Body of pancreas (tissue), 4 donors: ENCODE measurements around the gene DNAJB8. TPM values are rescaled to one million over a fixed set of nuclear protein-coding genes. Genes with fewer than 3 reads are reported as not detected.

Experiments used
- ATAC-seq: fragments of 150-250 bp; one replicate; pipeline ENCODE4 v1.9.1; 2016
- DNase-seq, 4 donors: peaks; one replicate each; pipeline ENCODE4 v3.0.0-alpha.2; 2019
- H3K27ac ChIP-seq, 4 donors: fragments of 200-600 bp; sonication (generic); 1 replicate in 3 of 4; 2 replicates in 1 of 4; pipeline versions ENCODE4 v1.5.1 to v1.6.1; 2016 to 2019; ENCODE audit warnings: mild to moderate bottlenecking in 1 of 4, mixed read lengths in 1 of 4, moderate library complexity in 1 of 4
- H3K27me3 ChIP-seq, 2 donors: fragments of 200-600 bp; sonication (generic); one replicate each; pipeline ENCODE4 v1.6.0; 2016; ENCODE audit warnings: mild to moderate bottlenecking in 1 of 2
- H3K36me3 ChIP-seq, 2 donors: fragments of 200-600 bp; sonication (generic); replicated peaks in 1 of 2; 2 replicates each; pipeline ENCODE4 v1.5.1; 2016; ENCODE audit warnings: low read depth in 2 of 2; ENCODE audit not compliant: insufficient read depth in 1 of 2
- H3K4me1 ChIP-seq: fragments of 200-600 bp; sonication (generic); one replicate; pipeline ENCODE4 v1.6.0; 2016
- H3K4me3 ChIP-seq, 2 donors: fragments of 200-600 bp; sonication (generic); 1 replicate in 1 of 2; 2 replicates in 1 of 2; pipeline ENCODE4 v1.5.1; 2016 to 2019
- H3K9me3 ChIP-seq, 3 donors: fragments of 200-600 bp; sonication (generic); 1 replicate in 2 of 3; 2 replicates in 1 of 3; pipeline ENCODE4 v1.5.1; 2016
- POLR2A ChIP-seq, 3 donors: fragments of 450-650 bp; IDR thresholded peaks; one replicate each; pipeline ENCODE4 v1.6.1; 2016; ENCODE audit warnings: antibody characterized with exemption in 3 of 3, mild to moderate bottlenecking in 2 of 3
- WGBS, 2 donors: methylation state at CpG; one replicate each; pipeline ENCODE4 v1.1.5; 2017; 5-methylcytosine and 5-hydroxymethylcytosine counted together
- intact Hi-C: fragments of 100-400 bp; cut with DNase I; formaldehyde crosslinking; loops from one replicate; pipeline ENCODE4 v1.15.1; 2023
- total RNA-seq, 2 donors: library from RNA; depleted of rRNA; stranded (reverse); fragments of >200 nt; gene quantifications; one replicate each; pipeline ENCODE4 v1.1.0, GENCODE V29; 2016
- TF ChIP-seq, protein P1 (sequence below), 7 experiments: fragments of 450-650 bp in 4 of 7; fragments of 200-600 bp in 3 of 7; sonication (generic) in 3 of 7; IDR thresholded peaks; one replicate each; pipeline ENCODE4 v1.5.1; 2016 to 2019; ENCODE audit warnings: antibody characterized with exemption in 7 of 7

DNAJB8 gene
- total RNA-seq, 2 donors from 2014 or later, result not detected

DNA sequence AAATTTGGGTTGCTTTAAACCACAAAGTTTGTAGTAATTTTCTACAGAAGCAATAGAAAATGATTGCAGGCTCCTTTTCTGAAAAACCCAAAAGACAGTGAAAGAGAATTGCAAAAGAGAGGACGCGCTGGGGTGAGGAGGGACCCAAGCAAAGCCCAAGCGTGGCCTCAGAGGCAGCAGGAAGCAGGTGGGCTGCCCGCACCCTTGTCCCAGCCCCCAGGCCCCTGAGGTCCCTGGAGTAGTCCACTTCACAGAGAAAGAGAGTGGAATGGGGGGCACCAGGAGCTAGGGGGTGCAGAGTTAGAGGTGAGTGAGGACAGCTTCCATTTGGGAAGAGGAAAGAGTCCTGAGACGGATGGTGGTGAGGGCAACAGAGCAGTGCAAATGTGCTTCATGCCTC lies 11.6 kb downstream of the DNAJB8 start:
- Histone ChIP-seq H3K27ac (no peak overlapping the region), H3K4me1 (no peaks in the 10 kb centered on the region), H3K36me3 (no peaks in the 10 kb centered on the region), H3K27me3 (no peaks in the 10 kb centered on the region), H3K4me3 (no peak overlapping the region), H3K9me3 (no peaks in the 10 kb centered on the region)
- WGBS, 2 donors, result 61 to 83% methylated on average over 5 of the region's 5 CpGs
- no peak for DNase-seq
- no peak for TF ChIP-seq POLR2A (IDR thresholded peaks at IDR 0.05)
- TF ChIP-seq, protein P1, sequence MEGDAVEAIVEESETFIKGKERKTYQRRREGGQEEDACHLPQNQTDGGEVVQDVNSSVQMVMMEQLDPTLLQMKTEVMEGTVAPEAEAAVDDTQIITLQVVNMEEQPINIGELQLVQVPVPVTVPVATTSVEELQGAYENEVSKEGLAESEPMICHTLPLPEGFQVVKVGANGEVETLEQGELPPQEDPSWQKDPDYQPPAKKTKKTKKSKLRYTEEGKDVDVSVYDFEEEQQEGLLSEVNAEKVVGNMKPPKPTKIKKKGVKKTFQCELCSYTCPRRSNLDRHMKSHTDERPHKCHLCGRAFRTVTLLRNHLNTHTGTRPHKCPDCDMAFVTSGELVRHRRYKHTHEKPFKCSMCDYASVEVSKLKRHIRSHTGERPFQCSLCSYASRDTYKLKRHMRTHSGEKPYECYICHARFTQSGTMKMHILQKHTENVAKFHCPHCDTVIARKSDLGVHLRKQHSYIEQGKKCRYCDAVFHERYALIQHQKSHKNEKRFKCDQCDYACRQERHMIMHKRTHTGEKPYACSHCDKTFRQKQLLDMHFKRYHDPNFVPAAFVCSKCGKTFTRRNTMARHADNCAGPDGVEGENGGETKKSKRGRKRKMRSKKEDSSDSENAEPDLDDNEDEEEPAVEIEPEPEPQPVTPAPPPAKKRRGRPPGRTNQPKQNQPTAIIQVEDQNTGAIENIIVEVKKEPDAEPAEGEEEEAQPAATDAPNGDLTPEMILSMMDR (IDR thresholded peaks at IDR 0.05), result no peak
- ATAC-seq, result no peak
- intact Hi-C loops, result no loop called here

DNA sequence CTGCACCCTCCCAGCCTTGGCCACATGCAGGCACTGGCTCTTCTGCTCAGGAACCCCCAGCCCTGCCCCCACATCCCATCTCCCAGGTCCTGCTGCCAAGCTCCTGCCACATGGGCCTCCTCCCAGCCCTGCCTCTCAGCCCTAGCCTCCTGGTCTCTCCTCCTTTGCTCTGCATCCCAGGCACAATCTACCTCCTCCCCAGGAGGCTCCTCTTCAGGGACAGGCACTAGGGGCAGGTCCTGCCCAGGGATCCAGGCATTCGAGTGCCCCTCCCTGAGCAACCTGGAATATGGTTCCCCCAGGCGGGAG lies 12.4 kb downstream of the DNAJB8 start:
- 86 to 94% methylated on average over 2 of the region's 2 CpGs for WGBS, 2 donors
- Histone ChIP-seq H3K27me3 (no peaks in the 10 kb centered on the region), H3K36me3 (no peaks in the 10 kb centered on the region), H3K9me3 (no peaks in the 10 kb centered on the region), H3K4me3 (no peak overlapping the region), H3K27ac (no peak overlapping the region), H3K4me1 (no peaks in the 10 kb centered on the region)
- no peak for DNase-seq
- no peak for ATAC-seq
- intact Hi-C loops, result no loop called here
- no peak for TF ChIP-seq POLR2A (IDR thresholded peaks at IDR 0.05)
- TF ChIP-seq, protein P1 (IDR thresholded peaks at IDR 0.05), result no peak

DNA sequence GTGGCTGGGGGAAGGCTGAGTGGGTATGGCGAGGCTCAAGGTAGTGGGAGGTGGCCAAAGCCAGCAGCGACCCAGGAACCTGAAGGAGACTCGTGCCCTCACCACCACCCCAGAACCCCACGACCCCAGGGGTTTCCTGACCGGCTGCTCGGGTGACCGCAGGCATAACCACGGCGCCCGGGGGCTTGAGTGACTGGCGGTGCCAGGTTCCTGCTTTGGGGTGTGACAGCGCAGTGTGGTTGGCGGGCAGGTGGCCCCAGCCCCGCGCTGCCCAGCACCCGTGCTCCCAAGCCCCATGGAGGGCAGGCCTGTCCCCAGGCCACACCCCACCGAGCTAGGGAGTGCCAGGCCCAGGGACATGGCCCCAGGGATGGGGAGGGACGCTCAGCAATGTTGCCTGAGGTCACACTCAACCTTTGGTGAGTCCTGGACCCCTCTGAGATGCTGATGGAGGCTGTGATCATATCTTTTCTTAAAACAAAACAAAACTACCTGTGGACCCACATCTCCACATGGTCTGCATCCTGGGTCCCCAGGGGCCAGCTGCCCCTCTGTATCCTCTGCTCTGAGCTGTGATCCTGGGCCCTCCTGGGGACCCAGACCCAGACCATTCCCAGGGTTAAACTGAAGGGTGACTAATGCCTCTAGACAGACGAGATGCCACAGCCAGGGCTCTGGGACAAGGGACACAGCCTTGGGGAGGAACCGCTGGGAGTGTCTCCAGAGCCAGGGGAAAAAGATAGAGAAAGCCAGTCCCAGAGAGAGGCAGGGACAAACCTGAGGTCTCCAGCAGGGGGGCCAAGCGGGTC lies 13.0 kb downstream of the DNAJB8 start:
- Histone ChIP-seq H3K27me3 (no peaks in the 10 kb centered on the region), H3K27ac (no peak overlapping the region), H3K4me1 (no peaks in the 10 kb centered on the region), H3K36me3 (no peaks in the 10 kb centered on the region), H3K4me3 (no peak overlapping the region), H3K9me3 (no peaks in the 10 kb centered on the region)
- TF ChIP-seq, protein P1 (IDR thresholded peaks at IDR 0.05), result no peak
- TF ChIP-seq POLR2A (IDR thresholded peaks at IDR 0.05), result no peak
- intact Hi-C loops, result no loop called here
- 79 to 85% methylated on average over 14 to 17 of the region's 21 CpGs for WGBS, 2 donors
- ATAC-seq (no peak), DNase-seq (no peak)

DNA sequence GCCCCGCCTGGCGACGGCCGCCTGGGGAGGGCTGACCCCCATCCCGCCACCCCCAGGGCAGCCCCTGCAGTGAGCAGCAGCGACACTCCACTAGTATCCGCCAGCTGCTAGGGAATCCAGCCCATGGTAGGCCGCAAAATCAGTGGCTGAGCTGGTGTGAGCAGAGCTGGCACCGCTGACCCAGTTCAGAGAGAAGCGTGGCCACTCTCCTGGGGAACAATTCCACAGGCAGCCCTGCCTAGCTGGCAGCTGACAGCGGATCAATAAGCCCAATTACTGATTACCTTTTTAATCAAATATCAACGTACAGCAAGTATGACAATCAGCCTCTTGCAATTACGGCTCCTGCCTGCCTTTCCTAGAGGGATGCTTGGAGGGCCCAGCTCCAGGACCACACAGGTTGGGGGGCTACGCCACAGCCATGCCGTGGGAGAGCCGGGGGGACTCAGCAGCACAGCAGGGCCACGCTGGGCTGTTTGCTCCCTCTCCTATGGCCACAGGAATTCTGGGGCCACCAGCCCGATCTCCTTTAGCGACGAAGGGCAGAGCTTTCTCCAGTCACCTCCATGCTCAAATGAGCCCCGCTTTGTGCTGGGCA lies 13.9 kb downstream of the DNAJB8 start:
- peak in 1 of 4 donors; percentile 30 for DNase-seq

More for the DNA sequence above, 13.9 kb downstream of the DNAJB8 start:
- intact Hi-C loops, result no loop called here
- Histone ChIP-seq H3K9me3 (no peaks in the 10 kb centered on the region), H3K27ac (no peak overlapping the region), H3K27me3 (no peaks in the 10 kb centered on the region), H3K4me3 (no peak overlapping the region), H3K4me1 (no peaks in the 10 kb centered on the region), H3K36me3 (no peaks in the 10 kb centered on the region)
- 61 to 63% methylated on average over 14 to 21 of the region's 21 CpGs for WGBS, 2 donors
- ATAC-seq, result peak; percentile 28
- TF ChIP-seq POLR2A (IDR thresholded peaks at IDR 0.05), result no peak
- TF ChIP-seq, protein P1 (IDR thresholded peaks at IDR 0.05), result no peak
